Cerebellar nuclear complex (tissue), 1 donor: ENCODE data around the gene TSN.
"Not testable (repeated sequence)": the region's sequence is repeated elsewhere in the genome, so short reads cannot be mapped to it uniquely, and the experiment has no call there.

Experiments used
- DNase-seq, 2 experiments: peaks; one replicate each; lab custom pipeline; 2025; lab: John Stamatoyannopoulos, UW

TSN gene

GRCh38 chr2:121803503-121803902 is 48.1 kb downstream of the TSN start:
- no peak for DNase-seq

- no peak for DNase-seq
Observed at GRCh38 chr2:121804340-121804739, 48.9 kb downstream of the TSN start.

GRCh38 chr2:121804997-121805765 is 49.7 kb downstream of the TSN start:
- DNase-seq, result no peak

GRCh38 chr2:121805766-121806143 is 50.3 kb downstream of the TSN start:
- no peak for DNase-seq

GRCh38 chr2:121807771-121808170 is 52.3 kb downstream of the TSN start:
- DNase-seq, result not testable (repeated sequence)

GRCh38 chr2:121809607-121810006 is 54.2 kb downstream of the TSN start:
- DNase-seq, result no peak

GRCh38 chr2:121810959-121811853 is 55.8 kb downstream of the TSN start:
- DNase-seq, result peak in 1 of 2 experiments; percentile 17

GRCh38 chr2:121813083-121813482 is 57.6 kb downstream of the TSN start:
- DNase-seq, result not testable (repeated sequence)

GRCh38 chr2:121815216-121815615 is 59.8 kb downstream of the TSN start:
- DNase-seq, result no peak

- DNase-seq, result no peak
Observed at GRCh38 chr2:121816797-121817196, 61.3 kb downstream of the TSN start.

- DNase-seq, result not testable (repeated sequence)
Observed at GRCh38 chr2:121817304-121817703, 61.9 kb downstream of the TSN start.
